Left renal cortex interstitium (tissue), 4 donors: ENCODE measurements around the gene TECTB. TPM values are rescaled to one million over a fixed set of nuclear protein-coding genes. Genes with fewer than 3 reads are reported as not detected.

Experiments used
- DNase-seq, 4 donors: peaks; one replicate each; pipeline ENCODE4 v3.0.0-alpha.2; 2013; ENCODE audit warnings: low read depth in 4 of 4, low spot score in 2 of 4, missing footprints in 1 of 4
- polyA plus RNA-seq, 4 donors: library from polyadenylated mRNA; unstranded; fragments of 120-200 nt; gene quantifications; one replicate each; pipeline ENCODE4 v1.2.1, GENCODE V29; 2013; ENCODE audit not compliant: insufficient read length in 4 of 4

The TECTB gene
- polyA plus RNA-seq, 4 donors, result not detected

GRCh38 chr10:112304267-112304859 is 21.2 kb downstream of the TECTB start:
- no peak for DNase-seq

- no peak for DNase-seq
Observed at GRCh38 chr10:112307358-112308124, 24.3 kb downstream of the TECTB start.

- no peak for DNase-seq
Observed at GRCh38 chr10:112308125-112308502, 24.9 kb downstream of the TECTB start.

GRCh38 chr10:112311481-112311880 is 28.3 kb downstream of the TECTB start:
- DNase-seq, result no peak

GRCh38 chr10:112313234-112313633 is 30.0 kb downstream of the TECTB start:
- DNase-seq, result no peak

GRCh38 chr10:112313911-112314310 is 30.7 kb downstream of the TECTB start:
- DNase-seq, result no peak

- peak; percentile 37 to 52 (median 47) for DNase-seq
Observed at GRCh38 chr10:112314822-112315474, 31.7 kb downstream of the TECTB start.

GRCh38 chr10:112327678-112328077 is 44.5 kb downstream of the TECTB start:
- no peak for DNase-seq

- no peak for DNase-seq
Observed at GRCh38 chr10:112330162-112330561, 47.0 kb downstream of the TECTB start.

GRCh38 chr10:112330607-112331160 is 47.5 kb downstream of the TECTB start:
- DNase-seq, result no peak

- no peak for DNase-seq
Observed at GRCh38 chr10:112332022-112332421, 48.8 kb downstream of the TECTB start.

GRCh38 chr10:112332509-112333228 is 49.5 kb downstream of the TECTB start:
- DNase-seq, result no peak

GRCh38 chr10:112333452-112333851 is 50.3 kb downstream of the TECTB start:
- no peak for DNase-seq

- no peak for DNase-seq
Observed at GRCh38 chr10:112335111-112335867, 52.1 kb downstream of the TECTB start.

GRCh38 chr10:112335868-112336265 is 52.7 kb downstream of the TECTB start:
- DNase-seq, result no peak

GRCh38 chr10:112336556-112337201 is 53.5 kb downstream of the TECTB start:
- DNase-seq, result no peak

- DNase-seq, result no peak
Observed at GRCh38 chr10:112338957-112339356, 55.8 kb downstream of the TECTB start.

GRCh38 chr10:112340601-112341000 is 57.4 kb downstream of the TECTB start:
- DNase-seq, result no peak

GRCh38 chr10:112343056-112343806 is 60.0 kb downstream of the TECTB start:
- no peak for DNase-seq
